SKM-1 treated with dmso at 0.1 percent for 144 hours (cell line): ENCODE data around the gene SLC2A4RG.
"Not testable (repeated sequence)": the region's sequence is repeated elsewhere in the genome, so short reads cannot be mapped to it uniquely, and the experiment has no call there.

Source experiments
- DNase-seq: peaks from one replicate; lab custom pipeline; 2025; ENCODE audit not compliant: unreplicated experiment; lab: John Stamatoyannopoulos, UW

SLC2A4RG gene

GRCh38 chr20:63775096-63775978, 35.8 kb downstream of the SLC2A4RG start:
- peak; percentile 12 for DNase-seq

- not testable (repeated sequence) for DNase-seq
Measured at GRCh38 chr20:63776875-63777274, 37.3 kb downstream of the SLC2A4RG start.

- DNase-seq: no peak
Measured at GRCh38 chr20:63777614-63778013, 38.0 kb downstream of the SLC2A4RG start.

- DNase-seq: no peak
Measured at GRCh38 chr20:63778034-63778752, 38.6 kb downstream of the SLC2A4RG start.

GRCh38 chr20:63778857-63779256, 39.3 kb downstream of the SLC2A4RG start:
- no peak for DNase-seq

- DNase-seq: no peak
Measured at GRCh38 chr20:63781181-63781580, 41.6 kb downstream of the SLC2A4RG start.

- DNase-seq: no peak
Measured at GRCh38 chr20:63782051-63782471, 42.5 kb downstream of the SLC2A4RG start.

GRCh38 chr20:63782521-63782971, 43.0 kb downstream of the SLC2A4RG start:
- DNase-seq: no peak

DNA sequence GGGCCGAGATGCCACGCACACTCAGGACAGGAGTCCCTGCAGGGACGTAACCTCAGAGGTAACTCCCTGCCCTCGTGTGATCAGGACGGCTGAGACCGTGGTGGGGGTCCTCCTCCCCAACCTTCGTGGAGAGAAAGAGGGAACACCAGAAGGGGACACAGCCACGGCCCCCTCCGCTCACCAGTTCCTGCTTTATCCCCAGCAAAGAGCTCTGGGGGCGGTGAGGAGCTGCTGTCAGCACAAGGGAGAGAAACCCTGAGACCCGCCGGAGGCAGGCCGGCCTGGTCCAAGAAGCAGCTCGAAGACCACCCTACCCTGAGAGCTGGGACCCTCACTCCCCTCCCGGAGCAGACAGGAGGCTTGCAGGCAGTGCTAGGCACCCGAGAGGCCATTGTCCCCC, 44.4 kb downstream of the SLC2A4RG start:
- DNase-seq: no peak

GRCh38 chr20:63785691-63786131, 46.1 kb downstream of the SLC2A4RG start:
- DNase-seq: no peak

DNA sequence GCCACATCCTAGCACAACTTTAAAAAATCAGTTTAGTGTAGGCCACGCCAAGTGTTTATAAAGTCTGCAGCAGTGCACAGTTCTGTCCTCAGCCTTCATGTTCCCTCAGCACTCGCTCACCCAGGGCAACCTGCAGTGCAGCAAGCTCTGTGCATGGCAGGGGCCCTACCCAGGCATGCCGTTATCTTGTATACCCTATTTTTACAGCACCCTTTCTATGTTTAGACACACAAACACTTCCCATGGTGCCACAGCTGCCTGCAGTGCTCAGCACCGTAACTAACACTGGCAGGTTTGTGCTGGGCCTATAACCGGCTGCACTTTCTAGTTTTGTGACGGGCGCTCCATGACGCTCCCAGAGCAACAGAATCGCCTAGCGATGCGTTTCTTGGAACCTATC, 47.7 kb downstream of the SLC2A4RG start:
- DNase-seq: no peak

GRCh38 chr20:63787749-63788148, 48.2 kb downstream of the SLC2A4RG start:
- no peak for DNase-seq

DNA sequence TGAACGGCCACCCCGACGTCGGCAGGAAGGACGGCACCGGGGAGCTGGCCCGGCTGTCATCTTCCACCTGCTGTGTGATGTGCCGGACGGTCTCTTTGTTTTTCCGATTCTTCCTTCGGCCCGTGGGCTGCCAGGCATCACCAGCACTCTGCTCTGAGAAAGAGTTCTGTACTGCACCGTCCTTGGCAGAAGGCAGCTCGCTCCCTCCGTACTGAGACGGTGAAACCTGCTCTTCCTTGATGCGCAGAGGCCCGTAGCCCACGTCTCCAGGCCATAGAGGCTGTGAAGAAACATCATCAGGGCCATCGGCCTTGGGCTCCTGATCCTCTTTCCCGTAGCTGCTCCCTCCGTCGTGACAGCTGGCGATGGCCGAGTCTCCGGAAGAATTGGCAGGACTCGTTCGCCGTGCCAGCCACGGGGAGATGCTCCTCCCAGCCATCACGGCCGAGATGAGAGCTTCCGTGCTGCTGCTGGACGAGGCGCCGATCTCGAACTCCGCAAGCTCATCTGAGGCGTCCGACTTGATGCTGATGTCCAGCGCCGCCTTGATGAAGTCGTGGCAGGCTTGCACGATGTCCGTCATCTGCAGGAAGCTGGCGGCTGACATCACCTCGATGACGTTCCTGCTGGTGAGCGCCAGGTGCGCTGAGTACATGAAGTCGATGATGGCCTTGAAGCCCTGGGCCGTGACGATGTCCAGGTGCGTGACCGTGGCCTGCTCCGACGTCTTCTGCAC, 50.4 kb downstream of the SLC2A4RG start:
- no peak for DNase-seq

- DNase-seq: no peak
Measured at GRCh38 chr20:63790572-63791168, 51.1 kb downstream of the SLC2A4RG start.

DNA sequence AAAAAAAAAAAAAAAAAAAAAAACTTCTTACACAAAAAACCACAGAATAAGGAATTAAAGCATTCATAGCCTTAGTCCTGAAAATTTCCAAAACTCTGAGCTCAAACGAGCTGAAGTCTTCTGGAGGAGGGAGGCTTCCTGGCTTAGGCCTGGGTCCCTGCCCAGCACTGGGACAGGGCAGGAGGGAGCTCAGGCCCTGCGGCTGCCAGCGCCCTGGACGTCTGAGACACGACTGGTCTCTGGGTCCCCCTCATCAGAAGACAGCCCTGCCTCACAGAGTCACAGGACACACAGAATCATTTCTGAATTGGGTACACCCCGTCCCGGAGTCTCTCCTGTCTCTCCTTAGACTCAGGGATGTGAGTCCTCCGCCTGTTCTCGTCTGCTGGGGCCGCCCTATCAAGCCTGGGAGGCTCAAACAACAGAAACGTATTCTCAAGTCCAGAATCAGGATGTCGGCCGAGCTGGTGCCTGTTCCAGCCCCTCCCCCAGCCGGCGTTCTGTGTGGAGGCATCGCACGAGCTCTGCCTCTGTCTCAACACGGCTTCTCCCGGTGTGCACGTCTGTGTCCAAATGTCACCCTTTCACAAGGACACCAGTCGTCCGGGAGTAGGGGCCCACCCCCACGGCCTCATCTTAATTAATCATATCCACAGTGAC, 52.1 kb downstream of the SLC2A4RG start:
- no peak for DNase-seq

GRCh38 chr20:63792866-63793265, 53.3 kb downstream of the SLC2A4RG start:
- DNase-seq: no peak
